Measurements from ENCODE around the gene CA11. TPM values are rescaled to one million over a fixed set of nuclear protein-coding genes. Genes with fewer than 3 reads are reported as not detected.

The CA11 gene
- total and polyA plus RNA-seq, 9 of the 15 experiments (the other 6 are each of a cell fraction or from before 2014, with no cell fraction given), result 2.9 to 19.9 (median 8.3) TPM

- TF ChIP-seq ZNF318 (IDR thresholded peaks at IDR 0.05; ENCODE audit: borderline replicate concordance in 1 of 2, low read depth in 1 of 2), result 0 out of 4 replicates have a peak, but pooled peaks of 1 of the 2 experiments have one; percentile 6
- peak; percentile 97 for TF ChIP-seq SREBF1 (IDR thresholded peaks at IDR 0.05; ENCODE audit: borderline replicate concordance, low read depth, low read length)
- peak; percentile 96 to 97 for TF ChIP-seq KDM1A (IDR thresholded peaks at IDR 0.05)
- TF ChIP-seq MNT (conservative IDR thresholded peaks at IDR 0.05), result peak; percentile 80 to 90; a peak in 3 of 4 replicates
- TF ChIP-seq PTRF (tag; IDR thresholded peaks at IDR 0.05), result no peak
- no peak for TF ChIP-seq ZC3H11A (IDR thresholded peaks at IDR 0.05; ENCODE audit: low read depth, low read length)
- TF ChIP-seq PML (IDR thresholded peaks at IDR 0.05; ENCODE audit: low read length), result peak; percentile 36
- 0 out of 2 replicates have a peak, but pooled peaks have one; percentile 78 for TF ChIP-seq ZNF609 (CRISPR knock-in tag; IDR thresholded peaks at IDR 0.05; ENCODE audit: borderline replicate concordance)
- TF ChIP-seq HMBOX1 (IDR thresholded peaks at IDR 0.05), result no peak
- 0 out of 2 replicates have a peak, but pooled peaks have one; percentile 16 for TF ChIP-seq ZC3H8 (IDR thresholded peaks at IDR 0.05)
These were observed 7.8 kb downstream of the CA11 start (continued) for GRCh38 chr19:48637948-48638830.

Measured in K562 (cell line).